T-cell (primary cell): ENCODE results near the gene ANO10. TPM values are rescaled to one million over a fixed set of nuclear protein-coding genes. Genes with fewer than 3 reads are reported as not detected.

Source experiments
- ATAC-seq, 4 experiments: fragments of 200-7000 bp in 3 of 4; fragments of 150-1000 bp in 1 of 4; cut with Tn5 transposase; replicated peaks in 1 of 4; 1 replicate in 3 of 4; 2 replicates in 1 of 4; pipeline ENCODE4 v1.10.0; 2021; ENCODE audit warnings: moderate library complexity in 3 of 4, mild to moderate bottlenecking in 2 of 4, moderate number of reproducible peaks in 1 of 4
- CTCF ChIA-PET, 2 donors: fragments of 300-600 bp; sonication (Branson Sonifier 250); formaldehyde crosslinking; loops; one replicate each; lab custom pipeline; 2022; ENCODE audit warnings: antibody characterized with exemption in 2 of 2; lab: Charles Lee
- POLR2A ChIA-PET, 2 donors: fragments of 300-600 bp; sonication (Branson Sonifier 250); formaldehyde crosslinking; loops; one replicate each; lab custom pipeline; 2022; ENCODE audit warnings: antibody characterized with exemption in 2 of 2; lab: Charles Lee
- DNase-seq, 35 experiments: peaks; one replicate each; pipeline versions ENCODE4 v3.0.0 to v3.0.0-alpha.2; 2013 to 2023
- H3K27ac ChIP-seq: one replicate; pipeline ENCODE4 v1.5.1; 2013; ENCODE audit warnings: low read length
- H3K27me3 ChIP-seq, 2 experiments: replicated peaks in 1 of 2; 1 replicate in 1 of 2; 2 replicates in 1 of 2; pipeline versions ENCODE4 v1.6.1 to v1.7.0; 2013; ENCODE audit warnings: low read length in 1 of 2, mixed read lengths in 1 of 2; ENCODE audit not compliant: control insufficient read depth in 2 of 2, insufficient read depth in 2 of 2; ENCODE audit errors: extremely low read depth in 1 of 2
- H3K36me3 ChIP-seq, 2 donors: 1 replicate in 1 of 2; 2 replicates in 1 of 2; pipeline versions ENCODE4 v1.6.1 to v1.7.0; 2013; ENCODE audit warnings: low read length in 1 of 2; ENCODE audit not compliant: control insufficient read depth in 2 of 2, insufficient read depth in 1 of 2; ENCODE audit errors: extremely low read depth in 1 of 2
- H3K4me1 ChIP-seq, 2 experiments: 1 replicate in 1 of 2; 2 replicates in 1 of 2; pipeline versions ENCODE4 v1.6.1 to v1.7.0; 2013; ENCODE audit warnings: low read length in 2 of 2, mixed read lengths in 1 of 2; ENCODE audit not compliant: insufficient read depth in 2 of 2, control insufficient read depth in 1 of 2; ENCODE audit errors: extremely low read depth in 1 of 2
- H3K4me3 ChIP-seq, 2 donors: 1 replicate in 1 of 2; 2 replicates in 1 of 2; pipeline versions ENCODE4 v1.5.1 to v1.7.0; 2013; ENCODE audit warnings: mild to moderate bottlenecking in 2 of 2, low read length in 1 of 2, moderate library complexity in 1 of 2; ENCODE audit not compliant: control insufficient read depth in 1 of 2; ENCODE audit errors: extremely low read depth in 1 of 2
- H3K9me3 ChIP-seq: 2 replicates; pipeline ENCODE4 v1.7.0; 2013
- H3K27ac Mint-ChIP-seq, 2 donors: one replicate each; pipeline ENCODE4 v1.8.0; 2020 to 2021; ENCODE audit warnings: mild to moderate bottlenecking in 2 of 2, mixed read lengths in 2 of 2
- H3K27me3 Mint-ChIP-seq, 2 donors: one replicate each; pipeline ENCODE4 v1.8.0; 2021 to 2022; ENCODE audit warnings: mixed read lengths in 2 of 2
- H3K36me3 Mint-ChIP-seq: one replicate; pipeline ENCODE4 v1.8.0; 2021; ENCODE audit warnings: mixed read lengths
- H3K4me1 Mint-ChIP-seq, 3 donors: one replicate each; pipeline ENCODE4 v1.8.0; 2020 to 2022; ENCODE audit warnings: mixed read lengths in 3 of 3, mild to moderate bottlenecking in 1 of 3
- H3K4me3 Mint-ChIP-seq, 3 donors: one replicate each; pipeline ENCODE4 v1.8.0; 2020 to 2022; ENCODE audit warnings: mild to moderate bottlenecking in 3 of 3, mixed read lengths in 3 of 3, moderate library complexity in 3 of 3
- H3K9me3 Mint-ChIP-seq, 3 donors: one replicate each; pipeline ENCODE4 v1.8.0; 2020 to 2022; ENCODE audit warnings: mixed read lengths in 3 of 3
- WGBS: methylation state at CpG from one replicate; pipeline ENCODE4 v1.1.5; 2013; ENCODE audit warnings: missing lambda C conversion rate; ENCODE audit not compliant: insufficient coverage; 5-methylcytosine and 5-hydroxymethylcytosine counted together
- total RNA-seq, 35 experiments: library from RNA in 6 of 35; stranded (reverse) in 6 of 35; fragments of 120-200 nt in 1 of 35; gene quantifications; one replicate each; pipeline versions ENCODE4 v1.2.1 to v1.2.4 and lab custom pipeline; 2013 to 2026

ANO10 gene
- total RNA-seq, 5 donors from 2014 or later (not counting 1 experiment from before 2014, with no cell fraction given), result 8.4 to 12.3 (median 9.4) TPM

DNA sequence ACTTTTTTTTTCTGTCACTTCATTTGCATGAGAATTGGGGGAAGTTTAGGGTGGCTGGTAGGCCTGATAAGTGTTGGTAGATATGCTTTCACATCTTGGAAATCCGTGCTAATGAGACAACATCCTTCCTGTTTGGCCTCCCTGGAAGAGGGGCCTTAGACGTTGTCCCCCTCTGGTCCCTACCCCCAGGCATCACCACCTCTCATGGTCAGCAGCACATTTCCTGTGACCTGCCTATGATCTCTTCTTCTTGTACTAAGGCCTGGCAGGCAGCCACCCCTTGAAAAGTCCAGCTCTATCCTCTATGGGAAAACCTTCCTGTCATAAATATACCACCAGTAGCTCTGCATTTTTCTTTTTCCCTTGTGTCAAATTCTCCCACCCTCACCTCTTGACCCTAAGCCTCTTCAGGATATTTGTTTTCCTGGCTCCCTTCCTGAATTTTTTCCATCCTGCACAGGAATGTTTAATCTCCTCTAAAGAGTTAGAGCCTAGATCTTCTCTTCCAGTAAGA, 227.7 kb downstream of the ANO10 start:
- Mint-ChIP-seq H3K4me3 (no peak overlapping the region), H3K27me3 (no peaks in the 10 kb centered on the region), H3K4me1 (peaks cover 49 to 53% (median 53%) of the 10 kb centered on the region in 3 donors), H3K9me3 (peaks cover 0 to 6% (median 0%) of the 10 kb centered on the region in 3 donors), H3K27ac (peak overlapping the region in 1 of 2 donors; percentile 37), H3K36me3 (no peaks in the 10 kb centered on the region)
- H3K27ac ChIP-seq, result no peak overlapping the region
- peaks cover 12 to 17% of the 10 kb centered on the region in 2 experiments for H3K4me1 ChIP-seq
- ChIA-PET CTCF (no interaction called here), POLR2A (no interaction called here)
- no peak overlapping the region for H3K4me3 ChIP-seq
- no peaks in the 10 kb centered on the region for H3K27me3 ChIP-seq
- ATAC-seq (no peak), DNase-seq (no peak)
- no peaks in the 10 kb centered on the region for H3K36me3 ChIP-seq
- no peaks in the 10 kb centered on the region for H3K9me3 ChIP-seq
- WGBS, result 16% methylated on average over 2 of the region's 2 CpGs

DNA sequence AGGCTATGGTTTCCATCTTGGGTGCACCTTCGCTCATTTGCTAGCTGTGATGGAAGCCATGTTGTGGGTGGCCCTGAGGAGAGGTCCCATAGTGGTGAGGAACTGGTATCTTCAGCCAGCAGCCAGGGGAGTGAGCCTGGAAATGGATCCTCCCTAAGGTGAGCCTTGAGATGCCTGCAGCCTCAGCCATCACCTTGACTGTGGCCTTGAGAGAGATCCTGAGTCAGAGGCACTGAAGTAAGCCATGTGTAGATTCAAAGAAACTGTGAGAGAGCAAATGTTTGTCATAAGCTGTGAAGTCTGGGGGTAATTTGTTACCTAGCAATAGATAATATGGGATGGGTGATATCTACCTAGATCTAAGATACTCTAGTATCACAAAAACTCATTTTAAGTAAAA, 230.2 kb downstream of the ANO10 start:
- Histone ChIP-seq H3K4me3 (no peak overlapping the region), H3K27me3 (no peaks in the 10 kb centered on the region), H3K36me3 (no peaks in the 10 kb centered on the region), H3K9me3 (no peaks in the 10 kb centered on the region), H3K4me1 (peaks cover 32 to 35% of the 10 kb centered on the region in 2 experiments), H3K27ac (no peak overlapping the region)
- no peak for ATAC-seq
- H3K4me1 Mint-ChIP-seq, result peaks cover 74 to 78% (median 75%) of the 10 kb centered on the region in 3 donors
- H3K4me3 Mint-ChIP-seq, result no peak overlapping the region
- WGBS, result no CpG with 5 or more reads among the region's 1 CpG
- H3K9me3 Mint-ChIP-seq, result peaks cover 0 to 6% (median 0%) of the 10 kb centered on the region in 3 donors
- POLR2A ChIA-PET, result interaction anchor here in 1 of 2 donors (0.5 kb wide), 1 partner anchor 15 kb away, joined by 3 read pairs; no protein-coding TSS in a partner anchor
- no peaks in the 10 kb centered on the region for H3K36me3 Mint-ChIP-seq
- no peaks in the 10 kb centered on the region for H3K27me3 Mint-ChIP-seq
- no peak for DNase-seq
- CTCF ChIA-PET, result no interaction called here
- H3K27ac Mint-ChIP-seq, result peak overlapping the region; percentile 96 to 97

DNA sequence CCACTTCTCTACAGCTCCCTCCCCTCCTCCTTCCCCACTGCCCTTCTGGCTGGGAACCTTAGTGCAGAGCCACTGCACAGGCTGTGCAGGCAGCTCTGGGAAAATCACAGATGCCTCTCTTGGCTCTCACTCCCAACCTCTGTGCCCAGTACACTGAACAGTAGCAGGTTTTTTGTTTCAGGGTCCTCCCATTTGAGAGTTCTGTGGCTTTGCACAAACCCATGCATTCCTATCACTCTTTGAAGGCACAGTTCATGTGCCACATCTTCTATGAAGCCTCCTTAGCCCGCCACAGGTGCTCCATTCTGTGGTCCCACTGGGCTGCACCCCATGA, 231.6 kb downstream of the ANO10 start:
- peaks cover 35 to 36% of the 10 kb centered on the region in 2 experiments for H3K4me1 ChIP-seq
- H3K4me3 ChIP-seq, result peak overlapping the region in 1 of 2 donors; percentile 8
- peak overlapping the region; percentile 91 for H3K27ac ChIP-seq
- H3K4me1 Mint-ChIP-seq, result peaks cover 83 to 88% (median 85%) of the 10 kb centered on the region in 3 donors
- no peak for ATAC-seq
- POLR2A ChIA-PET, result no interaction called here
- no peaks in the 10 kb centered on the region for H3K27me3 Mint-ChIP-seq
- WGBS, result 83% methylated on average over 1 of the region's 1 CpG
- H3K4me3 Mint-ChIP-seq, result peak overlapping the region in 2 of 3 donors; percentile 32 to 60
- peak overlapping the region; percentile 96 to 97 for H3K27ac Mint-ChIP-seq
- H3K9me3 ChIP-seq, result no peaks in the 10 kb centered on the region
- no peaks in the 10 kb centered on the region for H3K27me3 ChIP-seq
- CTCF ChIA-PET, result interaction anchor here in 1 of 2 donors (1.7 kb wide), 1 partner anchor 12 kb away, joined by 10 read pairs; no protein-coding TSS in a partner anchor
- H3K36me3 ChIP-seq, result no peaks in the 10 kb centered on the region
- no peaks in the 10 kb centered on the region for H3K36me3 Mint-ChIP-seq
- DNase-seq, result peak in 1 of 35 experiments; percentile 16
- H3K9me3 Mint-ChIP-seq, result peaks cover 0 to 6% (median 0%) of the 10 kb centered on the region in 3 donors

DNA sequence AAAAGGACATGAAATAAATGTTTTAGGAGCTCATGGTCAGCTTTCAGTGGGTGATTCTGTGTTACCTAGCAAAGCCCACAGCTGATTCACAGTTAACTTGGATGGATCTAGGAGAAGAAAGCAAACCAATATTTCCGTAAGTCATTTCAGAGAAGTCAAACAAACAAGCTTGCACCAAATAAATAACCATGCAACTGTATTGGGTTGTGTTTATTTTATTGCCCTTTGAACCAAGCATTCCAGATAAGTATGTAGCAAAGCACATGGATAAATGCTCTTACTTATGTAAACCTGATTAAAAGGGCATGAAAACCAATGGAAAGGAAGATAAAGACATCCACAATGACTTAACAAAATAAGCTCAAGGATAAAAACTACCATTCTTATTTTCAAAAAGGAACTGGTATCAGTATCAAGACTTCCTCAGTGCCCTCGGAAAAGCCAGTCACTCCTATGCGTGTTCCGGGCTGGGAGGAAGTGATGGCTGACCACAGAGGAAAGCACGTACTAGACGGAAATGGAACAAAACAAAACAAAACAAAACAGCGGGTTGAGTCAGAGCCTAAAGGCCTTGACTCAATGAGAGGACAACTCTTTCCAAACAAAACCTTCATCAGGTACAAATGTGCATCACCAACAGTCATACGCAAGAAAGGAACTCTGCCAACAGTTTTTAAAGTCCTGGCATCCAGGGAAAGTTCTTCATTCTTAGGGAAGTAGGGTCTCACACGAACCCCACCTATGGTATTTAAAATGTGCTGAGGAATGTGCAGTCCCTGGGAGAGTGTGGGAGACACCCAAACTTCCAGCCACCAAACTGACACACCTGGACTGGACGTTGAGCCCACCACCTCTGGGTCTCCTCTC, 232.2 kb downstream of the ANO10 start:
- ChIA-PET POLR2A (interaction anchor here (0.5 to 1.2 kb wide), 10 partner anchors 16 to 472 kb away, joined by 3 to 6 read pairs (median 3); no protein-coding TSS in a partner anchor), CTCF (interaction anchor here in 1 of 2 donors (0.6 to 2.1 kb wide), 12 partner anchors 10 to 428 kb away, joined by 3 to 13 read pairs (median 3); no protein-coding TSS in a partner anchor)
- peak overlapping the region; percentile 96 to 97 for H3K27ac Mint-ChIP-seq
- H3K36me3 Mint-ChIP-seq, result no peaks in the 10 kb centered on the region
- no peaks in the 10 kb centered on the region for H3K27me3 ChIP-seq
- H3K27me3 Mint-ChIP-seq, result no peaks in the 10 kb centered on the region
- peak overlapping the region; percentile 91 for H3K27ac ChIP-seq
- H3K4me1 Mint-ChIP-seq, result peaks cover 85 to 93% (median 85%) of the 10 kb centered on the region in 3 donors
- no peaks in the 10 kb centered on the region for H3K9me3 ChIP-seq
- DNase-seq (peak; percentile 52 to 89 (median 73)), ATAC-seq (peak; percentile 94 to 98 (median 96))
- peak overlapping the region; percentile 26 to 60 (median 53) for H3K4me3 Mint-ChIP-seq
- H3K36me3 ChIP-seq, result no peaks in the 10 kb centered on the region
- H3K4me1 ChIP-seq, result peaks cover 35 to 36% of the 10 kb centered on the region in 2 experiments
- WGBS, result 22% methylated on average over 4 of the region's 10 CpGs
- H3K4me3 ChIP-seq, result peak overlapping the region; percentile 8 to 15
- H3K9me3 Mint-ChIP-seq, result peaks cover 2 to 6% (median 3%) of the 10 kb centered on the region in 3 donors

DNA sequence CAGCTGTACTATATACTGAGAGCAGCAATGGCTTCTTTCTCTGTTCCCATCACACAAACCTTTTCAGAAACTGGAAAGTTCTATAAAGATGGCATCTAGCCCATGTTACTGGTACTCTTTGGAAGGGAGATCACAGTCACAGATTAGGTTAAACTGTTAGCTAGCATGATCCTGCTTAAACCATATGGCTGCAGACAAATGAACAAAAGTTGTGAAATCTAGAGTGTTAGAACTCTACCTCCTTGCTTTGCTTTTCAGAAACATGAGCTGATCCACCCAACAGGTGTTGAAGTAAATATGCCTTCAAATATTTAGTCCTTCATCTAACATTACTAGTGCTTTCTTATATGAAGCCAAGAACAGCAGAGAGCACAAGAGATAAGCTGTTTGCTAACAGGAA, 232.9 kb downstream of the ANO10 start:
- Histone ChIP-seq H3K27ac (peak overlapping the region; percentile 91), H3K27me3 (no peaks in the 10 kb centered on the region), H3K4me3 (peak overlapping the region in 1 of 2 donors; percentile 15), H3K36me3 (no peaks in the 10 kb centered on the region), H3K4me1 (peaks cover 35 to 36% of the 10 kb centered on the region in 2 experiments), H3K9me3 (no peaks in the 10 kb centered on the region)
- peak overlapping the region in 1 of 3 donors; percentile 60 for H3K4me3 Mint-ChIP-seq
- ATAC-seq (peak in 1 of 4 experiments; percentile 2), DNase-seq (peak in 1 of 35 experiments; percentile 26)
- peak overlapping the region; percentile 96 to 97 for H3K27ac Mint-ChIP-seq
- POLR2A ChIA-PET, result interaction anchor here (0.5 to 1.2 kb wide), 7 partner anchors 17 to 209 kb away, joined by 3 to 5 read pairs (median 3); no protein-coding TSS in a partner anchor
- CTCF ChIA-PET, result interaction anchor here in 1 of 2 donors (0.6 to 2.1 kb wide), 12 partner anchors 10 to 427 kb away, joined by 3 to 13 read pairs (median 3); no protein-coding TSS in a partner anchor
- H3K27me3 Mint-ChIP-seq, result no peaks in the 10 kb centered on the region
- H3K9me3 Mint-ChIP-seq, result peaks cover 3 to 8% (median 6%) of the 10 kb centered on the region in 3 donors
- no peaks in the 10 kb centered on the region for H3K36me3 Mint-ChIP-seq
- peaks cover 78 to 91% (median 81%) of the 10 kb centered on the region in 3 donors for H3K4me1 Mint-ChIP-seq

DNA sequence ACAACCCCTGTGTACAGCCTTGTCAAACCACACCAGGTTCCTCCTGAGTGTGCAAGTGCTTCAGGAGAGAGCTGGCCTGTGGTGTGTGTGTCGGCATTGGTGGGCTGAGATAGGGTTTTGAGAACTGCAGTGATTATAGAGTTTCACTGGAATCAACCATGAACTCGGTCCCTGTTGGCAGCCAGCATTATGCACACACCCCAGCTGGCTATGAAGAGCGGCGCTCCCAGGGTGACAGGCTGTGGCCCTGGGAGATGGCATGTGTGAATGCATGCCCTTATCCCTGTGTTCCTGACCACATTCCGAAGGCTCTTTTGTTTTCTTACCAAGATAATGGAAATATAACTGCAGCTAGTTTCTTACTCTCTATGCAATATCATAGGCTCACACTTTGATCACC, 233.6 kb downstream of the ANO10 start:
- 90% methylated on average over 4 of the region's 5 CpGs for WGBS
- no peaks in the 10 kb centered on the region for H3K27me3 Mint-ChIP-seq
- Histone ChIP-seq H3K4me3 (no peak overlapping the region), H3K4me1 (peaks cover 35 to 36% of the 10 kb centered on the region in 2 experiments), H3K27ac (peak overlapping the region; percentile 91), H3K27me3 (no peaks in the 10 kb centered on the region), H3K36me3 (no peaks in the 10 kb centered on the region), H3K9me3 (no peaks in the 10 kb centered on the region)
- peak overlapping the region; percentile 96 to 97 for H3K27ac Mint-ChIP-seq
- H3K4me1 Mint-ChIP-seq, result peaks cover 71 to 84% (median 74%) of the 10 kb centered on the region in 3 donors
- ATAC-seq, result no peak
- peak overlapping the region in 1 of 3 donors; percentile 60 for H3K4me3 Mint-ChIP-seq
- no peaks in the 10 kb centered on the region for H3K36me3 Mint-ChIP-seq
- DNase-seq, result no peak
- ChIA-PET POLR2A (no interaction called here), CTCF (interaction anchor here in 1 of 2 donors (1.8 to 2.1 kb wide), 2 partner anchors 92 to 115 kb away, joined by 10 to 13 read pairs; no protein-coding TSS in a partner anchor)
- peaks cover 2 to 8% (median 3%) of the 10 kb centered on the region in 3 donors for H3K9me3 Mint-ChIP-seq
